NCI-H2227 (cell line): ENCODE measurements around the gene PGAP3.

Source experiments
- DNase-seq: peaks from one replicate; lab custom pipeline; 2025; ENCODE audit not compliant: unreplicated experiment; lab: John Stamatoyannopoulos, UW

The PGAP3 gene

DNA sequence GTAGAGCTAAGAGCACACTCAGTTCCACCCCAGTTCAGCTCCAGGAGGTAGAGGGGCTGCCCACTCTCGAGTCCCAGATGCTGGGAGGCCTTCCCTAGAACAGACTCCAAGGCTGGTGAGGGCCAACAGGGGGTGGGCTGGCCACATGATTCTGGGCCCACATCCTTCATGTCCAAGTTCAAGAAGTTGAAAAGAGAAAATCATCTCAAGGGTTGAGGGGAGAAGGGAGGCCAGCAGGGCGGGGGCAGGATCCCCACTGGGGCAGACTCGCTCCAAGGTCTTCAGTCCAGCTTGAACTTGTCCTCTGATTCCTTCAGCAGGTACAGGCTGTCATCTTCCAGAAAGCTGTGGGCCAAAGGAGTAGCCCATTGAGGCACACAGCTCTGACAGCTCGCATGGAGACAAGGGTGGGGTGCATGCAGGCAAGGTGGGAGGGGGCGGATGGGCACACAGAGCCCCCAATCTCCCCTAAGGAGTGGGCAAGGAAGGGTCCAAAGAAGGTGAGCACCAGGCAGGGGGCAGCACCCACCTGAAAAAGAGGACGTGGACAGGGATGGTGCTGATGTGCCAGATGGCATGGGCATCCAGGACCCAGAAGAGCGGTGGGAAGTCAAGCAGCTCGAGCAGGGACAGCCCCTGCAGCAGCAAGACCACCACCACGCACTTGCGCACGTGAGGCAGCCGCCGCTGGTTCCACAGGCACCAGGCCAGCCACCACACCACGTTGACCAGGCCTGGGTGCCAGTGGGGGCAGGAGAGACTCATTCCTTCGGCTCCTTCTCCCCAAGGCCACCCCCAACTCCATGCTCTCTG, 15.1 kb downstream of the PGAP3 start:
- no peak for DNase-seq

DNA sequence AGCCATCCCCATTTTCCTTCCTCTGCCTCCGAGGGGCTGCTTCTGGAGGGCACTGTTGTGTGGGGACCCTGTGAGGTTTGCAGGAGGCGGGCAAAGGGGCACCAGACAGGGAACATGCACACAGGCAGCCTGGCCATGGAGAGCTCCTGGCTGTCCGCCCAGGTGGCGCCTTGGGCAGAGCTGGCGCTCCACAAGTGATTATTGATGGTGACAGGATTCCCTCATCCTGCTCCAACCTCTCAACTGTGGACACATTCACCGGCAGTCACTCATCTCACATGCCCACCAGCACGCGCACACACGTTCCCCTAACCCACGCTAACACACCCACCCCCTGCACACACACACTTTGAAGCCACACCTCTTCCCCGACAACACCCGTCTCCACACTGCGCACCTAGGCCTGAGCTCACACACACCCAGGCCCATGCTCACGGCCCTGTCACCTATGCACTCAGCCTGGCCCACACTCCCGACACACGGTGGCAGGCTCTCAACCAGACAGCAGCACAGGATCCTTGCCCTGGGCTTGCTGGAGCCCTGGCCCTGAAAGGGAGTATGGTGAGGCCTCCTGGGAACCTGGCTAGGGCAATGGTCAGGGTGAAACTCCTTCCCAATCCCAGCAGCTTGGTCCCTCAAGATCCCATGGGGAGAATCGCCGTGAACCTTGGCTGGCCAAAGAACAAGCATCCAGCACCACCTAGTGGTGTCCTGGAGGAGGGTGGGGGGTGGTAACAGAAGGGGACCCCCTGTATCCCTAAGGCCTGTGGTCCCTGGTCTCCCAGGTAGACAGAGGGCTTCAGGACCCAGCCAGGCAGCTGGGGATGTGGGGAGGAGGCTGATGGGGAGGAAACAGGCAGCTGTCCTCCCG, 16.0 kb downstream of the PGAP3 start:
- DNase-seq = peak; percentile 38

DNA sequence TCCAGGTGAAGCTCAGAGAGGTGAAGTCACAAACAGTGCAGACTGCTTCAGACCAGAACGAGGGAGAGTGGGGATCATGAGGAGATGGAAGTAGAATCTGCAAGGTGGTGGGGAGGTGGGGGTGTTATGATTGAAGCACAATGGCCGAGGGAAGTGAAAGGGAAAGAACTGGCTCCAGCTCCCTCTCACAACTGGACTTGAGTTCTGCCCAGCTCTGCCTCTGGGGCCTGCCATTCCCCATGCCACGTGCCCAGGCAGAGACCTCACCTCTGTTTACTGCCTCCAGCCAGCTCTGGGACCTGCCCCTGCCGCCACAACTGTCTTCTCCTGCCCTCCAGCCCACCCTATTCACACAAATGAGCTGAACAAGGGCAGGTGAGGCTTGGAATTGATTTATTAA, 17.1 kb downstream of the PGAP3 start:
- no peak for DNase-seq

DNA sequence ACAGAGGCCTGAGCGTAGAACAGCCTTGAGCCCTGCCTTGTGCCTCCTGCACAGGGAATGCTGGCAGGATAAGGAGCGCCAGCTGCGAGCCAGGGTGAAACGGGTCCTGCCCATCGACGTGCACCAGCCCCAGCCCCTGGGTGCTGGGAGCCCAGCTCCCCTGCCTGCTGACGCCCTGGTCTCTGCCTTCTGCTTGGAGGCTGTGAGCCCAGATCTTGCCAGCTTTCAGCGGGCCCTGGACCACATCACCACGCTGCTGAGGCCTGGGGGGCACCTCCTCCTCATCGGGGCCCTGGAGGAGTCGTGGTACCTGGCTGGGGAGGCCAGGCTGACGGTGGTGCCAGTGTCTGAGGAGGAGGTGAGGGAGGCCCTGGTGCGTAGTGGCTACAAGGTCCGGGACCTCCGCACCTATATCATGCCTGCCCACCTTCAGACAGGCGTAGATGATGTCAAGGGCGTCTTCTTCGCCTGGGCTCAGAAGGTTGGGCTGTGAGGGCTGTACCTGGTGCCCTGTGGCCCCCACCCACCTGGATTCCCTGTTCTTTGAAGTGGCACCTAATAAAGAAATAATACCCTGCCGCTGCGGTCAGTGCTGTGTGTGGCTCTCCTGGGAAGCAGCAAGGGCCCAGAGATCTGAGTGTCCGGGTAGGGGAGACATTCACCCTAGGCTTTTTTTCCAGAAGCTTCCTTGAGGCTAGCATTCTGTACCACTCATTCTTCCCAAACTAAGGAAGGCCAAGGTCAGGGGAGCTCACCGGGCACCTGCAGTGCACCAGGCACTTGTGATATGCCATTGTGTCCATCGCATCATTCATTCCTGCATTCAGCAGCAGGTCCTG, 17.7 kb downstream of the PGAP3 start:
- DNase-seq = no peak

DNA sequence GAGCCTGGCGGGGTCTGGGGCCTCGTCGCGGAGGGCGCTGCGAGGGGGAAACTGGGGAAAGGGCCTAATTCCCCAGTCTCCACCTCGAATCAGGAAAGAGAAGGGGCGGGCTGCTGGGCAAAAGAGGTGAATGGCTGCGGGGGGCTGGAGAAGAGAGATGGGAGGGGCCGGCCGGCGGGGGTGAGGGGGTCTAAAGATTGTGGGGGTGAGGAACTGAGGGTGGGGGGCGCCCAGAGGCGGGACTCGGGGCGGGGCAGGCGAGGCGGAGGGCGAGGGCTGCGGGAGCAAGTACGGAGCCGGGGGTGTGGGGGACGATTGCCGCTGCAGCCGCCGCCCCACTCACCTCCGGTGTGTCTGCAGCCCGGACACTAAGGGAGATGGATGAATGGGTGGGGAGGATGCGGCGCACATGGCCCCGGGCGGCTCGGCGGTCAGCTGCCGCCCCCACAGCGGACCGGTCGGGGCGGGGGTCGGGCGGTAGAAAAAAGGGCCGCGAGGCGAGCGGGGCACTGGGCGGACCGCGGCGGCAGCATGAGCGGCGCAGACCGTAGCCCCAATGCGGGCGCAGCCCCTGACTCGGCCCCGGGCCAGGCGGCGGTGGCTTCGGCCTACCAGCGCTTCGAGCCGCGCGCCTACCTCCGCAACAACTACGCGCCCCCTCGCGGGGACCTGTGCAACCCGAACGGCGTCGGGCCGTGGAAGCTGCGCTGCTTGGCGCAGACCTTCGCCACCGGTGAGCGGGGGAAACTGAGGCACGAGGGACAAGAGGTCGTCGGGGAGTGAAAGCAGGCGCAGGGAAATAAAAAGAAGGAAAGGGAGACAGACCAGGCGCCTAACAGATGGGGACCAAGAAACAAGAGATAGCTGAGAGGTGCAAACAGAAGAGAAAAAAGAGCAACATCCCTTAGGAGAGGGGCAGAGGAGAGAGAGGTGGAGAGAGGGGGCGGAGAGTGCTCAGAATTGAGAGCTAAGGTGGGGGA, 19.6 kb downstream of the PGAP3 start, which contains the start of gene PNMT:
Gene PNMT, plus strand, starts transcription at position 509 of the 980 bp plus-strand sequence. Its CDS starts 23 bp downstream, at position 532.
- DNase-seq = peak; percentile 74

DNA sequence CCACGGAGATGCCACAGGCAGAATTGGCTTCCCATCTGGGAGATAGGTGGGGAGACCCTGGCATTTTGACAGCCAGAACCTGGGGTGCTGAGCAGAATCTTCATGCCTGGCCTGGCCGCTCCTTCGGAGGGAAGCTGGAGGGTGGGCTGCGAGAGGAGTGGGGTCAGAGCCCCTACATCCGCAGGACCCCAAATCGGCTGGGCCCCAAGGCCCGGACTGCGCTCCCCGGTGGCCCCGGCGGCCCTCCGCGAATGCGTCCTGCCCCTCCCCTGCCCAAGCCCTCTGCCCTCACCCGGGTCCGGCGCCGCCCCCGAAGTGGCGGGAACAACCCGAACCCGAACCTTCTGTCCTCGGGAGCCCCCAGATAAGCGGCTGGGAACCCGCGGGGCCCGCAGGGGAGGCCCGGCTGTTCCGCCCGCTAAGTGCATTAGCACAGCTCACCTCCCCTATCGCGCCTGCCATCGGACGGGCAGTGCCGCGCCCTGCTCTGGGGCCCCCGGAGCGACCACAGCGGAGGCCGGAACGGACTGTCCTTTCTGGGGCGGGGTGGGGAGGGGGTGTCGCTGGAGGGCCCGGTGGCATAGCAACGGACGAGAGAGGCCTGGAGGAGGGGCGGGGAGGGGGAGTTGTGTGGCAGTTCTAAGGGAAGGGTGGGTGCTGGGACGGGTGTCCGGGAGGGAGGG, 20.5 kb downstream of the PGAP3 start:
- no peak for DNase-seq

DNA sequence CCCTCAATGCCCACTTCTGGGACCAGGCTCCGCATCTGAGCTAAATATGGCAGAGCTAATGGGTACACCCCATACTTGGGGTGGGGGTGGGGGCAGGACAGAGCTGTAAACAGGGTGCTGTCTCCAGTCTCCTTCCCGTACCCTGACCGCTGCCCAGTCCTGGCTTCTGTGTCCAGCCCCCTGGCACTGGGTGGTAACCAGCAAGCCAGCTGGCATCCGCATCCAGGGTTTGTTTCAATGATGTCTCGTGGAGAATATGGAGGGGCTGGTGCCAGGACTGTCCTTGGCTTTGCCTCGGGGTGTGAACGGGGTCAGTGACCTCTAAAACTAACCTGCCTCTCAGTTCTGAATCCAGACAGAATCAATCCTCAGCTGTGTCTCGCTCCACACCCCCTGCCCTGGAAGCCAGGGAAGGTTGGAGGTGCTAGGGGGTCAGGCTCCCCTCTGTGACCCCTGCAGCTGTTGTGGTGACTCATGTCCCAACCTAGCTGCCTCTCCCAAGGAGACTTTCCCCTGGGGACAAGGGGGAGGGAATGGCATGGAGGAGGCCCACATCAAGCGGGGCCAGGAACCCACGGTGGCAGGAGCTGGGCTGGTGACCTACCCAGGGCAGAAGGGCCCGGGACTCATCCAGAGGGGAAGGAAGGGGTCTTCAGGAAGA, 21.1 kb downstream of the PGAP3 start:
- no peak for DNase-seq

DNA sequence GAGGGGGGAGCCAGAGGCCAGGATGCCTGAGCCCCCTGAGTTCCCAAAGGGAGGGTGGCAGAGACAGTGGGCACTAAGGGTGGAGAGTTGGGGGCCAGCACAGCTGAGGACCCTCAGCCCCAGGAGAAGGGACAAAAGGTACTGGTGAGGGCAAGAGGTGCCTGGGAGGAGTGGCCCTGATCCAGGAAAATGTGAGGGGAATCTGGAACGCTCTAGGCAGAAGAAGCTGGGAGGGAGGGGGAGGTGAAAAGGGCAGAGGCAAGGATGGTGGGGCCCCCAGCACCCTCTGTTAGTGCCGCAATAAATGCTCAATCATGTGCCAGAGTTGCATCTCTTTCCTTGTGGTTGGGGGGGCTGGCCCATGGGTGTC, 21.6 kb downstream of the PGAP3 start:
- no peak for DNase-seq

DNA sequence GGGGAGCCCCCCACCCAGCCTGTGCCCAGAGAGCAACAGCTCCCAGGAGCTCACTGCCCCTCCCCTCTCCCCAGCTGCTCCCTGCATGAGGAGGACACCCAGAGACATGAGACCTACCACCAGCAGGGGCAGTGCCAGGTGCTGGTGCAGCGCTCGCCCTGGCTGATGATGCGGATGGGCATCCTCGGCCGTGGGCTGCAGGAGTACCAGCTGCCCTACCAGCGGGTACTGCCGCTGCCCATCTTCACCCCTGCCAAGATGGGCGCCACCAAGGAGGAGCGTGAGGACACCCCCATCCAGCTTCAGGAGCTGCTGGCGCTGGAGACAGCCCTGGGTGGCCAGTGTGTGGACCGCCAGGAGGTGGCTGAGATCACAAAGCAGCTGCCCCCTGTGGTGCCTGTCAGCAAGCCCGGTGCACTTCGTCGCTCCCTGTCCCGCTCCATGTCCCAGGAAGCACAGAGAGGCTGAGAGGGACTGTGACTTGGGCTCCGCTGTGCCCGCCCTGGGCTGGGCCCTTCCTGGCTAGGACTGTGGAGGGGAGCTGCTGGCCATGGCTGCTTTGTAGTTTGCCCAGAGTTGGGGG, 22.1 kb downstream of the PGAP3 start:
- DNase-seq = no peak

DNA sequence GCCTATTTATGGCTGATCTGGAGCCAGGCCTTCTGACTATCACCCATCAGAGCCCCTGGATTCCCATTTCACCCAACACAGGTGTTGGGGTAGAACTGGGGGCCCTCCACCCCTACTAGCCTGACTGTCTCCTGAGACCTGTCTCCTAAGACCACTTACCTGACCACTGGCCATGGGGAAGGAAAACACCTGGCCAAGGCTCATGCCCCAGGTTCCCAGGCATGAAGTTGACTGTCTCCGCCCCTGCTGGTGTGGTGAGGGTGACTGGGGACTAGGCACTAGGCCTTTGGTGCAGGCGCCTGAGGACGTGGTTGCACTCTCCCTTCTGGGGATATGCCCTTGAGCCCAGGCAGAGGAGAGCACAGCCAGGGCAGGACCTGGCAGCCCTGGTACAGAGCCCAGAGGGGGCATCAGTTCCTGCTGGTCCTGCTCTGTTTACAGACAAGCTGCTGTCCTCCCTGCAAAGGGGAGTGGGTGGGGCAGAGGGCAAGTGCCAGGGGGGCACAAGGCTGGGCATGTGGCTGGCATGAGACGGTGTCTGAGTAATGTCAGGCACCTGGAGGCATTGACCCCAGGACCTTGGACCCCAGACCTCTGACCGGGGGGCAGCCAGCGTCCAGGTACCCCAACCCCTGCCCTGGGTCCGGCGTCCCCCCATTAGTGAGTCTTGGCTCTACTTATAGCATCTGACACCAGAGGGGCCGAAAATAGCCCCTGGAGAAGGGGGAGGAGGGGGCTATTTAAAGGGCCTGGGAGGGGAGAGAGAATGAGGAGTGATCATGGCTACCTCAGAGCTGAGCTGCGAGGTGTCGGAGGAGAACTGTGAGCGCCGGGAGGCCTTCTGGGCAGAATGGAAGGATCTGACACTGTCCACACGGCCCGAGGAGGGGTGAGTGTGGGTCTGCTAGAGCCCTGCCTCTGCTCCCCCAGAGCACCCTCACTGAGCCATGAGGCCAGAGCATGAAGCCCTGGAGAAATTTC, 23.0 kb downstream of the PGAP3 start, which contains the start of gene TCAP:
Gene TCAP, plus strand, starts transcription at position 769 of the 981 bp plus-strand sequence. Its CDS starts 11 bp downstream, at position 780.
- DNase-seq = no peak

DNA sequence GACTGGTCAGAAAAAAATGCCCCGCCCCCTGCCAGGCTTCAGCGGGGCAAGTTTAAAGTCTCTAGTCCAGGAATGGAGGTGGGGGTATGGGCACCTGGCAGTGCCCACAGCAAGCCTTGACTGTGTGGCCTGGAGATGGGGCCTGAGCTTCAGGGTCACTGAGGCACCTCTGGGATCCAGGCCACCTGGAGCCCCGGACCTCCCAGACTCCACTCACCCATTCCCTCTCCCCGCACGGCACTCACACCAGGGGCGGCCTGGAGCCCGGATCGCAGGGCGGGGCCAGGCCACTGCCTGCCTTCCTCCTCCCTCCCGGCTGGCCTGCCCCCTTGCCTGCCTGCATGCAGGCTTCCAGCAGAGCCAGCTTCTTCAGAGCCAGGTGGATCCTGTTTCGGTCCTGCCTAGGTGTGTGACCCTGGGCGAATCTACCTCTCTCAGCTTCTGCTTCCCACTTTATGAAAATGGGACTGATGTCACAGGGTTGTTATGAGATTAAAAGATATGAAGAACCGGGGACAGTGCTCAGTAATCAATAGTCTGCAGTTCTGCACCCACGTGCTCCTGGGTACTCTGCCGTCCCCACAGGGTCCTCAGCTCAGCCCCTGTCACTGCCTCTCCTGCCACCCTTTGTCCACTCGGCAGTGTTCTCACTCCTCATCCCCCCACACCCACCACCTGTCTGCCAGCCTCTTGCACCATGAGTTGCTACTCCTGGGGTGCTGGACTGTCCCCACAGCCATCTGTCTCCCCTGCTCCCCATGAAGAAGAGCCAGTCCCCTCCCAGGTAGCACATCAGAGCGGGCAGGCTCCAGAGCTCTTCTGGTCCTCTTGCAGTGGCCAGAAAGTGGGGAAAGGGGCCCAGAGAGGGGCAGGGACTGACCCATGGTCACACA, 23.9 kb downstream of the PGAP3 start:
- peak; percentile 35 for DNase-seq

DNA sequence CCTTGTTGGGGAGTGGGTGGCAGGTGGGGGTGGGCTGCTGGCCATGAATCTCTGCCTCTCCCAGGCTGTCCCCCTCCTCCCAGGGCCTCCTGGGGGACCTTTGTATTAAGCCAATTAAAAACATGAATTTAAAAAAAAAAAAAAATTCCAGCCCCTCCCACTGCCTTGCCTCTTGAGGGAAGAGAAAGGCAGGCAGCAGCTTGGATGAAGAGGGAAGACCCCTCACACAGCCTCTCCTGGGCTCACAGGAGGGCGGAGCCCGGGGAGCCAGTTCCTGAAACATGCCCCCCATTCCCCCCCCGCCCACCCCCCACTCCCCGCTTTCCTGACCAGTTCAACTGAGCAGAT, 24.5 kb downstream of the PGAP3 start:
- DNase-seq = no peak

DNA sequence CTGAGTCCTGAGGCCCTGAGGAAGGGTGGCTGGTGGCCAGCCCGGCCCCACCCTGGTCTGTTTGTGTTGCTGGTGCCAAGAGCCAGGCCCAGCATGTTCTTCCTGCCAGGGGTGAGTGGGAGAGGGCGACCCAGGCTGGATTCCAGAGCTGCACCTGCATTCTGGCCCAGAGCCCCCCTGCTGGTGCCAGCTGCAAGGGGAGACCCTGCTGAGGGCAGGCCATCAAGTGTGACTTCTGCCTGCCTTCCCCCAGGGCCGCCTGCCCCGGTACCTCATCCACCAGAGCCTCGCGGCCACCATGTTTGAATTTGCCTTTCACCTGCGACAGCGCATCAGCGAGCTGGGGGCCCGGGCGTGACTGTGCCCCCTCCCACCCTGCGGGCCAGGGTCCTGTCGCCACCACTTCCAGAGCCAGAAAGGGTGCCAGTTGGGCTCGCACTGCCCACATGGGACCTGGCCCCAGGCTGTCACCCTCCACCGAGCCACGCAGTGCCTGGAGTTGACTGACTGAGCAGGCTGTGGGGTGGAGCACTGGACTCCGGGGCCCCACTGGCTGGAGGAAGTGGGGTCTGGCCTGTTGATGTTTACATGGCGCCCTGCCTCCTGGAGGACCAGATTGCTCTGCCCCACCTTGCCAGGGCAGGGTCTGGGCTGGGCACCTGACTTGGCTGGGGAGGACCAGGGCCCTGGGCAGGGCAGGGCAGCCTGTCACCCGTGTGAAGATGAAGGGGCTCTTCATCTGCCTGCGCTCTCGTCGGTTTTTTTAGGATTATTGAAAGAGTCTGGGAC, 25.1 kb downstream of the PGAP3 start:
- DNase-seq = no peak

DNA sequence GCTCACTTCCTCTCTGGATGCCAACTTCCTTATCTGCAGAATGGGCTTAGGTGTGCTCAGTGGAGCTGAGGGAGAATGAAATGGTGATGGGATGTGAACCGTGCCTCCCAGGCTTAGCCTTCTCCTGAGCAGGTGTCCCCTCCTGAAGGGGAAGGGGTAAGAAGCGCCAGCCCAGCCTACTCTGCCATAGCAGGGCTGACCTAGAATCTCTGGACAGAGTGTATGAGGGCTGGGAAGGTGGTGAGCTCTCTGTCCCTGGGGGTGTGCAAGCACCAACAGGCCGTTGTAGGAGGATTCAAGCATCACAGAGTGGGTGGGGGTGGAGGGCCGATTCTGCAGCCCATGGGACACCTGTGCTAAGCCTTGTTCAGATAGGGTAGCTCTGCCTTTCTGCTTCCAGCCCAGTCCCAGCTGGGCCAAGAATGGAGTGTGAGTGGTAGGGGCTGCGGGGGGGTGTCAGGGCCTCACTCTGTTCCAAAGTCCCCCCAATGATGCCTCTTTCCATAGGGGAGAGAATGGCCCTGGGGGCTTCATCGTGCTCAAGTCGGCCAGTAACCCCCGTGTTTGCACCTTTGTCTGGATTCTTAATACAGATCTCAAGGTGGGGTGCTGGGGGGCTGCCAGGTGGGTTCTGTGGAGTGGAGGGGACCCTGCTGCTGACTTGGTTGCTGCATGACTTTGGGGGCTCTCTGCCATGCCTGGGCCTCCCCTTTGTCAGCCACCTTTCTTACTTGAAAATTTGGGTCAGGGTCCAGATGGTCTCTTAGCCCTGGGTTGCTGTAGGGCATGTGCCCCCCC, 25.9 kb downstream of the PGAP3 start:
- DNase-seq = no peak
